ENCODE measurements around the gene GFOD1. TPM values are rescaled to one million over a fixed set of nuclear protein-coding genes. Genes with fewer than 3 reads are reported as not detected.

Gene GFOD1
- total and polyA plus RNA-seq, 7 donors = 2.3 to 18.3 (median 13.3) TPM

DNA sequence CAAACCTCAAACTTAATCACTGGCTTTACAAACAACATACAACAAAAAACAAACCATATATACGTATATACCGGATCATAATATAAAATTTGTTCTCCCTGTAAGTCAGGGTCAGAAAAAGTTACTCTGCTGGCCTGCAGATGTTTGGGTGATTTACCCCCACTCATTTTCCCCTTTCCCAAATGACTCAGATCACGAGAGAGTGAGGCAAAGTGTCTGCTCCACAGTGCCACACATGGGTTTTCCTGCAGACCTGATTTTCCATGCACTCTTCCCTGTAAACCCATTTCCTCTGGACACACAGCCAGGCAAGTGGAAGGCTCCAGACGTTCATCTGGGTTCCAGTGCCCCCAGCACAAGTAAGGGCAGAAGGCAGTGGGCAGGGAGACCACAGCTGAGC is 23.5 kb downstream of the GFOD1 start:
- H3K9me3 ChIP-seq = no peaks in the 10 kb centered on the region
- no peak for TF ChIP-seq POLR2A (IDR thresholded peaks at IDR 0.05)
- TF ChIP-seq POLR2AphosphoS5 (IDR thresholded peaks at IDR 0.05) = no peak
- TF ChIP-seq, protein P1, sequence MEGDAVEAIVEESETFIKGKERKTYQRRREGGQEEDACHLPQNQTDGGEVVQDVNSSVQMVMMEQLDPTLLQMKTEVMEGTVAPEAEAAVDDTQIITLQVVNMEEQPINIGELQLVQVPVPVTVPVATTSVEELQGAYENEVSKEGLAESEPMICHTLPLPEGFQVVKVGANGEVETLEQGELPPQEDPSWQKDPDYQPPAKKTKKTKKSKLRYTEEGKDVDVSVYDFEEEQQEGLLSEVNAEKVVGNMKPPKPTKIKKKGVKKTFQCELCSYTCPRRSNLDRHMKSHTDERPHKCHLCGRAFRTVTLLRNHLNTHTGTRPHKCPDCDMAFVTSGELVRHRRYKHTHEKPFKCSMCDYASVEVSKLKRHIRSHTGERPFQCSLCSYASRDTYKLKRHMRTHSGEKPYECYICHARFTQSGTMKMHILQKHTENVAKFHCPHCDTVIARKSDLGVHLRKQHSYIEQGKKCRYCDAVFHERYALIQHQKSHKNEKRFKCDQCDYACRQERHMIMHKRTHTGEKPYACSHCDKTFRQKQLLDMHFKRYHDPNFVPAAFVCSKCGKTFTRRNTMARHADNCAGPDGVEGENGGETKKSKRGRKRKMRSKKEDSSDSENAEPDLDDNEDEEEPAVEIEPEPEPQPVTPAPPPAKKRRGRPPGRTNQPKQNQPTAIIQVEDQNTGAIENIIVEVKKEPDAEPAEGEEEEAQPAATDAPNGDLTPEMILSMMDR (IDR thresholded peaks at IDR 0.05) = no peak
- no peaks in the 10 kb centered on the region for H3K27me3 ChIP-seq
- no peak overlapping the region for H3K4me3 ChIP-seq
- WGBS, 2 donors = 77 to 84% methylated on average over 4 of the region's 4 CpGs
- intact Hi-C loops (cut with DNase I) = no loop called here
- no peak for DNase-seq
- no peak overlapping the region for H3K27ac ChIP-seq
- H3K36me3 ChIP-seq = peaks cover 0 to 4% (median 0%) of the 10 kb centered on the region in 4 donors
- H3K4me1 ChIP-seq = peaks cover 0 to 26% (median 8%) of the 10 kb centered on the region in 4 donors

DNA sequence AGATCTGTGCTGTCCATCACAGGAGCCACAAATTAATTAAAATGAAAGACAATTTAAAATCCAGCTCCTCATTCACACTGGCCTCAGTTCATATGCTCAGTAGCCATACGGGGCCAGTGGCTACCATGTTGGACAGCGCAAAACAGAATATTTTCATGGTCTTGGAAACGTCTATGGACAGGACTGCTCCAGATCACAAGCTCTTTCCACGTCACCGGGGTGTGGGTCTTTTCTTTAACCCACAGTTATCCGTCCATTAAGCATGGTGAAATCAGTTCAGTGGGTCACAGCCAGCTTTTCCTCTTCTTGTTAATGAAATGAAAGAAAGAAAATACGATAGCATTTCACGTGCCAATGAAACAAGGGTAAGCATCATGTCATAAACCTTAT is 24.1 kb downstream of the GFOD1 start:
- H3K9me3 ChIP-seq = no peaks in the 10 kb centered on the region
- intact Hi-C loops (cut with DNase I) = no loop called here
- 83 to 92% methylated on average over 8 of the region's 8 CpGs for WGBS, 2 donors
- no peak overlapping the region for H3K27ac ChIP-seq
- no peaks in the 10 kb centered on the region for H3K27me3 ChIP-seq
- peaks cover 0 to 26% (median 8%) of the 10 kb centered on the region in 4 donors for H3K4me1 ChIP-seq
- peaks cover 0 to 4% (median 0%) of the 10 kb centered on the region in 4 donors for H3K36me3 ChIP-seq
- no peak overlapping the region for H3K4me3 ChIP-seq
- TF ChIP-seq, protein P1 (IDR thresholded peaks at IDR 0.05) = no peak
- TF ChIP-seq POLR2AphosphoS5 (IDR thresholded peaks at IDR 0.05) (no peak), EP300 (IDR thresholded peaks at IDR 0.05) (no peak), POLR2A (IDR thresholded peaks at IDR 0.05) (no peak)
- DNase-seq = no peak

- TF ChIP-seq POLR2AphosphoS5 (IDR thresholded peaks at IDR 0.05) = no peak
- TF ChIP-seq, protein P1 (IDR thresholded peaks at IDR 0.05) = no peak
- TF ChIP-seq POLR2A (IDR thresholded peaks at IDR 0.05) = no peak
- Histone ChIP-seq H3K4me1 (peaks cover 0 to 28% (median 9%) of the 10 kb centered on the region in 4 donors), H3K4me3 (no peak overlapping the region), H3K27me3 (no peaks in the 10 kb centered on the region), H3K9me3 (no peaks in the 10 kb centered on the region), H3K36me3 (peaks cover 0 to 4% (median 0%) of the 10 kb centered on the region in 4 donors), H3K27ac (no peak overlapping the region)
- intact Hi-C loops (cut with DNase I) = no loop called here
- WGBS, 2 donors = 68 to 76% methylated on average over 12 of the region's 12 CpGs
- no peak for DNase-seq
Observed at GRCh38 chr6:13462458-13463327, 24.7 kb downstream of the GFOD1 start.

- TF ChIP-seq POLR2AphosphoS5 (IDR thresholded peaks at IDR 0.05) (no peak), POLR2A (IDR thresholded peaks at IDR 0.05) (no peak), EP300 (IDR thresholded peaks at IDR 0.05) (no peak)
- TF ChIP-seq, protein P1 (IDR thresholded peaks at IDR 0.05) = no peak
- 84 to 92% methylated on average over 6 of the region's 6 CpGs for WGBS, 2 donors
Observed at GRCh38 chr6:13461805-13462204, 25.6 kb downstream of the GFOD1 start.

More at GRCh38 chr6:13461805-13462204, 25.6 kb downstream of the GFOD1 start:
- H3K27me3 ChIP-seq = no peaks in the 10 kb centered on the region
- no peak for DNase-seq
- no peak overlapping the region for H3K27ac ChIP-seq
- no peaks in the 10 kb centered on the region for H3K9me3 ChIP-seq
- intact Hi-C loops (cut with DNase I) = no loop called here
- H3K4me1 ChIP-seq = peaks cover 0 to 26% (median 9%) of the 10 kb centered on the region in 4 donors
- H3K4me3 ChIP-seq = no peak overlapping the region
- peaks cover 0 to 4% (median 0%) of the 10 kb centered on the region in 4 donors for H3K36me3 ChIP-seq

Measured in sigmoid colon (tissue), 7 donors.